A549 (cell line): ENCODE data around the gene DMPK. TPM values are rescaled to one million over a fixed set of nuclear protein-coding genes. Genes with fewer than 3 reads are reported as not detected.
A peak's percentile ranks its signal among the peaks of the same experiment; 100 is the strongest.

ENCODE experiments used
- ATAC-seq, 2 experiments: fragments of 200-7000 bp in 1 of 2; fragments of >200 bp in 1 of 2; cut with Nextera tagmentation in 1 of 2; cut with Tn5 transposase in 1 of 2; 3 replicates each; pipeline versions ENCODE4 v1.8.0 to v1.9.1; 2018 to 2020; ENCODE audit warnings: mild to moderate bottlenecking in 1 of 2, moderate library complexity in 1 of 2
- CTCF ChIA-PET: fragments of 300-600 bp; sonication (Branson Sonifier 250); formaldehyde crosslinking; extraction: SDS; loops from one replicate; lab custom pipeline; 2021; ENCODE audit warnings: antibody characterized with exemption, inconsistent platforms; lab: Yijun Ruan, JAX
- POLR2A ChIA-PET: fragments of 350-600 bp; formaldehyde crosslinking; extraction: SDS; loops from one replicate; lab custom pipeline; 2021; ENCODE audit warnings: antibody characterized with exemption, inconsistent platforms; lab: Yijun Ruan, JAX
- DNase-seq, 2 experiments: peaks; one replicate each; pipeline versions ENCODE4 v3.0.0 to v3.0.0-alpha.2; 2011 to 2016; ENCODE audit warnings: low read depth in 1 of 2, low spot score in 1 of 2
- FAIRE-seq: peaks from 2 replicates; lab custom pipeline; 2011; peaks lifted over from hg19 to GRCh38; lab: Jason Lieb, UNC
- H3K27ac ChIP-seq, 2 experiments: fragments of >200 bp; sonication (Bioruptor Twin); formaldehyde crosslinking; 3 replicates each; pipeline ENCODE4 v1.5.1; 2016 to 2017
- H3K4me1 ChIP-seq: fragments of >200 bp; sonication (Bioruptor Twin); formaldehyde crosslinking; 3 replicates; pipeline ENCODE4 v1.6.1; 2016
- H3K4me2 ChIP-seq: fragments of >200 bp; sonication (Bioruptor Twin); formaldehyde crosslinking; 3 replicates; pipeline ENCODE4 v1.6.1; 2016
- H3K4me3 ChIP-seq: fragments of >200 bp; sonication (Bioruptor Twin); formaldehyde crosslinking; 3 replicates; pipeline ENCODE4 v1.5.1; 2016
- H3K9me3 ChIP-seq: fragments of >200 bp; sonication (Bioruptor Twin); formaldehyde crosslinking; 3 replicates; pipeline ENCODE4 v1.6.1; 2016
- CBX2 ChIP-seq: fragments of 200-600 bp; sonication (generic); IDR thresholded peaks from 2 replicates; pipeline ENCODE4 v1.6.1; 2016; ENCODE audit warnings: low read depth, mild to moderate bottlenecking, borderline replicate concordance
- CEBPB ChIP-seq, 2 experiments: fragments of >200 bp in 1 of 2; sonication (Bioruptor Twin) in 1 of 2; formaldehyde crosslinking in 1 of 2; IDR thresholded peaks; 2 replicates each; pipeline ENCODE4 v1.6.1; 2012 to 2016
- CHD2 ChIP-seq: fragments of 150-350 bp; IDR thresholded peaks from 2 replicates; pipeline ENCODE4 v1.6.1; 2014; ENCODE audit warnings: low read length; ENCODE audit not compliant: partially characterized antibody
- CHD4 ChIP-seq: fragments of 200-600 bp; sonication (generic); IDR thresholded peaks from 2 replicates; pipeline ENCODE4 v1.6.1; 2016; ENCODE audit warnings: antibody characterized with exemption, mild to moderate bottlenecking, borderline replicate concordance
- ESRRA ChIP-seq: fragments of 150-350 bp; IDR thresholded peaks from 2 replicates; pipeline ENCODE4 v1.6.1; 2014; ENCODE audit warnings: mild to moderate bottlenecking, low read length, borderline replicate concordance
- HEYL ChIP-seq: fragments of 250-450 bp; sonication (Bioruptor Pico); IDR thresholded peaks from 2 replicates; pipeline ENCODE4 v1.8.0; 2021; ENCODE audit warnings: mild to moderate bottlenecking, moderate library complexity
- HOXB5 ChIP-seq: fragments of 250-450 bp; sonication (Bioruptor Pico); IDR thresholded peaks from 2 replicates; pipeline ENCODE4 v1.5.0; 2020; ENCODE audit warnings: mild to moderate bottlenecking, moderate library complexity
- JUN ChIP-seq, 2 experiments: fragments of >200 bp; sonication (Bioruptor Twin); formaldehyde crosslinking; IDR thresholded peaks; 2 replicates in 1 of 2; 3 replicates in 1 of 2; pipeline ENCODE4 v1.6.1; 2016 to 2017
- KDM1A ChIP-seq: fragments of 200-600 bp; sonication (generic); IDR thresholded peaks from 2 replicates; pipeline ENCODE4 v1.6.1; 2016; ENCODE audit warnings: low read depth, mild to moderate bottlenecking
- MAZ ChIP-seq: fragments of 150-350 bp; IDR thresholded peaks from 2 replicates; pipeline ENCODE4 v1.6.1; 2014; ENCODE audit warnings: antibody characterized with exemption, low read depth, low read length, borderline replicate concordance
- MYC ChIP-seq: IDR thresholded peaks from 2 replicates; pipeline ENCODE4 v1.6.1; 2012; ENCODE audit warnings: mild to moderate bottlenecking, inconsistent platforms, low read length, improper control_type of control experiment, borderline replicate concordance
- NR3C1 ChIP-seq: fragments of >200 bp; sonication (Bioruptor Twin); formaldehyde crosslinking; IDR thresholded peaks from 3 replicates; pipeline ENCODE4 v1.6.1; 2017
- POLR2A ChIP-seq: IDR thresholded peaks from 2 replicates; pipeline ENCODE4 v1.6.1; 2012; ENCODE audit warnings: mild to moderate bottlenecking, low read length
- RARB ChIP-seq: fragments of 250-450 bp; sonication (Bioruptor Pico); IDR thresholded peaks from 2 replicates; pipeline ENCODE4 v1.8.0; 2021; ENCODE audit warnings: mild to moderate bottlenecking, moderate library complexity
- RFX5 ChIP-seq: fragments of 450-650 bp; IDR thresholded peaks from 2 replicates; pipeline ENCODE4 v1.7.1; 2014; ENCODE audit warnings: antibody characterized with exemption, mild to moderate bottlenecking, moderate library complexity
- RNF2 ChIP-seq: fragments of 200-600 bp; sonication (generic); IDR thresholded peaks from 2 replicates; pipeline ENCODE4 v1.6.1; 2016; ENCODE audit warnings: low read depth, mild to moderate bottlenecking, antibody characterized with exemption, moderate library complexity, borderline replicate concordance
- SMC3 ChIP-seq: fragments of >200 bp; sonication (Bioruptor Twin); formaldehyde crosslinking; IDR thresholded peaks from 3 replicates; pipeline ENCODE4 v1.6.1; 2018; ENCODE audit warnings: inconsistent platforms
- ZFP36 ChIP-seq: fragments of 450-650 bp; IDR thresholded peaks from 2 replicates; pipeline ENCODE4 v1.6.1; 2014; ENCODE audit warnings: borderline replicate concordance; ENCODE audit not compliant: partially characterized antibody
- WGBS: methylation state at CpG from one replicate; pipeline ENCODE4 v1.1.6; 2017; ENCODE audit errors: missing lambda C conversion rate; 5-methylcytosine and 5-hydroxymethylcytosine counted together
- polyA plus RNA-seq, 4 experiments: library from polyadenylated mRNA; depleted of rRNA in 3 of 4; stranded (reverse); fragments of >200 nt; fragmentation: RNase III in 1 of 4; extraction: RNeasy Plus Mini Kit Qiagen cat#74134 plus additional on column Dnase treatment in 1 of 4; gene quantifications; 2 replicates in 3 of 4; 3 replicates in 1 of 4; pipeline ENCODE4 v1.2.3, GENCODE V29; 2011 to 2017
- TF ChIP-seq, protein P1 (sequence below): fragments of >200 bp; sonication (Bioruptor Twin); formaldehyde crosslinking; IDR thresholded peaks from 2 replicates; pipeline ENCODE4 v1.6.1; 2016
- TF ChIP-seq, protein P2 (sequence below): IDR thresholded peaks from 2 replicates; pipeline ENCODE4 v1.6.1; 2012
- TF ChIP-seq, protein P3 (sequence below): fragments of >200 bp; sonication (Bioruptor Twin); formaldehyde crosslinking; IDR thresholded peaks from 3 replicates; pipeline ENCODE4 v1.6.1; 2016
- TF ChIP-seq, protein P4 (sequence below): fragments of 200-600 bp; sonication (generic); IDR thresholded peaks from 2 replicates; pipeline ENCODE4 v1.6.1; 2016; ENCODE audit warnings: antibody characterized with exemption, mild to moderate bottlenecking, moderate library complexity

Gene DMPK
- polyA plus RNA-seq, 2 of the 4 experiments (the other 2 are of a cell fraction): 21.6 to 56.6 TPM

DNA sequence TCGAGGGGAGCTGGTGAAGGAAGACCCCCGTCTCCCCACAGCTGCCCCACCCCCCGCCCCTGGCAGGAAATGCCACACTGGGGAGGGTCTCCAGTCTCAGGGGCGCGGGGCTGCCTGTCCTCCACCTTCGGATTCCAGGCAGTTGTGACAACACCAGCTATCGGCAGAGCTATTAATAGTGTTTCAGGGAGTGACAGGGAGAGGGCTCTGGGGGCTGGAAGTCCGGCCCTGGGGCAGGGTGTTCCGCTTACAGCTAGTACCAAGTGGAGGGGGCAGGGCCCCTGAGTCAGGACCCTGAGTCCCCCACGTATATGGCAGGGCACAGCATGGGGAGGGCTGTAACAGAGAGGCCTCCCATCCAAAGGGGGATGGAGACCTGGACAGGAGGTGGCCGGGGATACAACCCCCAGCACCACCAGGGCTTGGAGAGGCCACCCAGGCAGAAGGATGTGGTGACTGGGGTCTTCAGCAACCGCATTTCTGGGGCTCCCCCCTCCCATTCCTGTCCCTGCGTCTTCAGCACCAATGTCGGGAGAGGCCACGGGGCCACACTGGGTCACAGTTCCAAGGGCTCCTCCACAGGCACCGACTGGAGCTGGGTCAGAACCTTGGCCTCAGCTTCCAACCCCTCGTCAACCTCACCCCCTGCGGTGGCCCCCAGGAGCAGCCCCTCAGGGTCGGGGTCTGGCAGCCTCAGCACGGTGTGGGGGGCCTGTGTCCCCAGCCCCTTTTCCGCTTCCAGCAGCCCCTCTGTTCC lies 17.2 kb downstream of the DMPK start:
- TF ChIP-seq, protein P1, sequence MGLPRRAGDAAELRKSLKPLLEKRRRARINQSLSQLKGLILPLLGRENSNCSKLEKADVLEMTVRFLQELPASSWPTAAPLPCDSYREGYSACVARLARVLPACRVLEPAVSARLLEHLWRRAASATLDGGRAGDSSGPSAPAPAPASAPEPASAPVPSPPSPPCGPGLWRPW: no peak
- TF ChIP-seq ESRRA (no peak), NR3C1 (no peak), CHD2 (no peak), JUN (IDR thresholded peaks at IDR 0.05) (0 out of 5 replicates have a peak, but pooled peaks of 1 of the 2 experiments have one; percentile 27), CEBPB (IDR thresholded peaks at IDR 0.05) (no peak), POLR2A (no peak; the same call in 1 of the 2 replicates), KDM1A (no peak)
- no peak for FAIRE-seq
- no peak for ATAC-seq
- no peak for DNase-seq
- Histone ChIP-seq H3K9me3 (no peaks in the 10 kb centered on the region), H3K27ac (no peak overlapping the region), H3K4me1 (peaks cover 13% of the 10 kb centered on the region), H3K4me3 (no peak overlapping the region), H3K4me2 (no peak overlapping the region)
- 70% methylated on average over 18 of the region's 21 CpGs for WGBS
- ChIA-PET POLR2A (interaction anchor here (1.2 kb wide), 1 partner anchor 13 kb away, joined by 3 read pairs; no protein-coding TSS in a partner anchor), CTCF (interaction anchor here (1.3 to 74.3 kb wide), 5 partner anchors 9 to 72 kb away, joined by 3 to 2204 read pairs (median 96); partner anchors contain the start of genes DMPK, DMWD, QPCTL and RSPH6A)

DNA sequence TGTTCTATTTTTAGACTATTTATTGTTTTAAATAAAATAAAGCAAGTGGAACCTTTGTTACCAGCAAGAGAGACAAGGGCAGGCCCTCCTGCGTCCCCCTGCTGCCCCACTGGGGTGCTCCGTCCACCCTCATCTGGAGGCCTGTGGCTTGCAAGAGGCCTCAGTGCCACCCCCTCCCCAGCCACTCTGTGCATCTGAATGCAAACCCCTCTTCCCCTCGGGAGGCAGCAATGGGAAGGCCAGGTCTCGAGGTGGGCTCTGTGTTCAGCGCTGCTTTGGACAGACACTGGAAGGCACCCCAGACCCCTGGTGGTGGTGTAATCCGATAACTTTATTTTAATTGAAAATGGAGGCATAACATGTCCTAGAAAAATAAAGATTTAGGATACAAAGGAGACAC lies 17.8 kb downstream of the DMPK start:
- Histone ChIP-seq H3K4me3 (no peak overlapping the region), H3K9me3 (no peaks in the 10 kb centered on the region), H3K27ac (no peak overlapping the region), H3K4me1 (peaks cover 13% of the 10 kb centered on the region), H3K4me2 (no peak overlapping the region)
- ATAC-seq (no peak), FAIRE-seq (no peak), DNase-seq (no peak)
- TF ChIP-seq, protein P2, sequence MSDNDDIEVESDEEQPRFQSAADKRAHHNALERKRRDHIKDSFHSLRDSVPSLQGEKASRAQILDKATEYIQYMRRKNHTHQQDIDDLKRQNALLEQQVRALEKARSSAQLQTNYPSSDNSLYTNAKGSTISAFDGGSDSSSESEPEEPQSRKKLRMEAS: no peak
- TF ChIP-seq CEBPB (IDR thresholded peaks at IDR 0.05) (no peak), HOXB5 (CRISPR knock-in tag) (no peak), RFX5 (no peak), SMC3 (no peak), ZFP36 (no peak)
- TF ChIP-seq, protein P3, sequence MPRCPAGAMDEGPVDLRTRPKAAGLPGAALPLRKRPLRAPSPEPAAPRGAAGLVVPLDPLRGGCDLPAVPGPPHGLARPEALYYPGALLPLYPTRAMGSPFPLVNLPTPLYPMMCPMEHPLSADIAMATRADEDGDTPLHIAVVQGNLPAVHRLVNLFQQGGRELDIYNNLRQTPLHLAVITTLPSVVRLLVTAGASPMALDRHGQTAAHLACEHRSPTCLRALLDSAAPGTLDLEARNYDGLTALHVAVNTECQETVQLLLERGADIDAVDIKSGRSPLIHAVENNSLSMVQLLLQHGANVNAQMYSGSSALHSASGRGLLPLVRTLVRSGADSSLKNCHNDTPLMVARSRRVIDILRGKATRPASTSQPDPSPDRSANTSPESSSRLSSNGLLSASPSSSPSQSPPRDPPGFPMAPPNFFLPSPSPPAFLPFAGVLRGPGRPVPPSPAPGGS: no peak
- POLR2A ChIA-PET: interaction anchor here (1.2 kb wide), 1 partner anchor 12 kb away, joined by 3 read pairs; no protein-coding TSS in a partner anchor
- 94% methylated on average over 5 of the region's 6 CpGs for WGBS
- CTCF ChIA-PET: interaction anchor here (1.3 to 74.3 kb wide), 5 partner anchors 8 to 72 kb away, joined by 3 to 2204 read pairs (median 96); partner anchors contain the start of genes DMPK, DMWD, QPCTL and RSPH6A

DNA sequence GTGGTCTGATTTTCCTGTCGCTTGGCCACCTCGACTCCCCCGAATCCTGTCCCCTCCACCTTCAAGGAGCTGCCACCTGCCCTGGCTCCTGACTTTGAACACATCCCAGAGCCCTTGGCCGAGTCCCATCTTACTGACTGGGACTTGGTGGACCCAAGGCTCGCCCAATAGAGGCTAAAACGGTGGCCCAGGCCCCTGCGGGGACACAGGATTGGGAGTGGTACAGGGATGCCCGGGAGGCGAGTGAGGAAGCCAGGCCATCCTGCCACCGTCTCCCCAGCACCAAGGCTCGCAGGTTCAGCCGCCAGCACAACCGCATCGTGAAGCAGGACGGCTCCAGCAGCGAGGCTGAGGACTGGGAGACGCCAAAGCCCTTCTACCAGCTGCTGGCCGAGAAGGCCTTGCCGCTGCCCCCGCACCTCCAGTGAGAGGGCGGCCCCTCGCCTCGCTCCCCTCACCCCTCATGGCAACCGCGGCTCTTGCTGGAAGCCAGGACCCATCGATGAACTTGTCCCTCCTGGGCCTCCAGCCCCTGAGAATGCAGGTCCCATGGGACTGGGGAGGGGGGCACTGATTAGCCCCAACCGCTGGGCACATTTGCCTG lies 18.5 kb downstream of the DMPK start:
- ChIA-PET POLR2A (interaction anchor here (1.2 kb wide), 1 partner anchor 11 kb away, joined by 3 read pairs; no protein-coding TSS in a partner anchor), CTCF (interaction anchor here (1.1 to 74.3 kb wide), 8 partner anchors 9 to 88 kb away, joined by 3 to 2204 read pairs (median 6); partner anchors contain the start of genes DMPK, DMWD, QPCTL and RSPH6A)
- 86% methylated on average over 26 of the region's 27 CpGs for WGBS
- H3K27ac ChIP-seq: no peak overlapping the region
- no peak for DNase-seq
- no peak for TF ChIP-seq ZFP36
- TF ChIP-seq HEYL (CRISPR knock-in tag): no peak
- TF ChIP-seq, protein P4, sequence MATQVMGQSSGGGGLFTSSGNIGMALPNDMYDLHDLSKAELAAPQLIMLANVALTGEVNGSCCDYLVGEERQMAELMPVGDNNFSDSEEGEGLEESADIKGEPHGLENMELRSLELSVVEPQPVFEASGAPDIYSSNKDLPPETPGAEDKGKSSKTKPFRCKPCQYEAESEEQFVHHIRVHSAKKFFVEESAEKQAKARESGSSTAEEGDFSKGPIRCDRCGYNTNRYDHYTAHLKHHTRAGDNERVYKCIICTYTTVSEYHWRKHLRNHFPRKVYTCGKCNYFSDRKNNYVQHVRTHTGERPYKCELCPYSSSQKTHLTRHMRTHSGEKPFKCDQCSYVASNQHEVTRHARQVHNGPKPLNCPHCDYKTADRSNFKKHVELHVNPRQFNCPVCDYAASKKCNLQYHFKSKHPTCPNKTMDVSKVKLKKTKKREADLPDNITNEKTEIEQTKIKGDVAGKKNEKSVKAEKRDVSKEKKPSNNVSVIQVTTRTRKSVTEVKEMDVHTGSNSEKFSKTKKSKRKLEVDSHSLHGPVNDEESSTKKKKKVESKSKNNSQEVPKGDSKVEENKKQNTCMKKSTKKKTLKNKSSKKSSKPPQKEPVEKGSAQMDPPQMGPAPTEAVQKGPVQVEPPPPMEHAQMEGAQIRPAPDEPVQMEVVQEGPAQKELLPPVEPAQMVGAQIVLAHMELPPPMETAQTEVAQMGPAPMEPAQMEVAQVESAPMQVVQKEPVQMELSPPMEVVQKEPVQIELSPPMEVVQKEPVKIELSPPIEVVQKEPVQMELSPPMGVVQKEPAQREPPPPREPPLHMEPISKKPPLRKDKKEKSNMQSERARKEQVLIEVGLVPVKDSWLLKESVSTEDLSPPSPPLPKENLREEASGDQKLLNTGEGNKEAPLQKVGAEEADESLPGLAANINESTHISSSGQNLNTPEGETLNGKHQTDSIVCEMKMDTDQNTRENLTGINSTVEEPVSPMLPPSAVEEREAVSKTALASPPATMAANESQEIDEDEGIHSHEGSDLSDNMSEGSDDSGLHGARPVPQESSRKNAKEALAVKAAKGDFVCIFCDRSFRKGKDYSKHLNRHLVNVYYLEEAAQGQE: no peak
- TF ChIP-seq CHD4: no peak
- TF ChIP-seq RARB (CRISPR knock-in tag): no peak
- no peak for TF ChIP-seq RNF2
- TF ChIP-seq MAZ: no peak
- no peak for TF ChIP-seq MYC
- no peak for TF ChIP-seq CBX2
- H3K9me3 ChIP-seq: no peaks in the 10 kb centered on the region
- H3K4me2 ChIP-seq: no peak overlapping the region
- H3K4me3 ChIP-seq: no peak overlapping the region
- peaks cover 13% of the 10 kb centered on the region for H3K4me1 ChIP-seq
- ATAC-seq: no peak
- no peak for FAIRE-seq
